ENCODE measurements around the gene RAP1GAP2.
"Not testable (repeated sequence)": the region's sequence is repeated elsewhere in the genome, so short reads cannot be mapped to it uniquely, and the experiment has no call there.

The RAP1GAP2 gene

DNA sequence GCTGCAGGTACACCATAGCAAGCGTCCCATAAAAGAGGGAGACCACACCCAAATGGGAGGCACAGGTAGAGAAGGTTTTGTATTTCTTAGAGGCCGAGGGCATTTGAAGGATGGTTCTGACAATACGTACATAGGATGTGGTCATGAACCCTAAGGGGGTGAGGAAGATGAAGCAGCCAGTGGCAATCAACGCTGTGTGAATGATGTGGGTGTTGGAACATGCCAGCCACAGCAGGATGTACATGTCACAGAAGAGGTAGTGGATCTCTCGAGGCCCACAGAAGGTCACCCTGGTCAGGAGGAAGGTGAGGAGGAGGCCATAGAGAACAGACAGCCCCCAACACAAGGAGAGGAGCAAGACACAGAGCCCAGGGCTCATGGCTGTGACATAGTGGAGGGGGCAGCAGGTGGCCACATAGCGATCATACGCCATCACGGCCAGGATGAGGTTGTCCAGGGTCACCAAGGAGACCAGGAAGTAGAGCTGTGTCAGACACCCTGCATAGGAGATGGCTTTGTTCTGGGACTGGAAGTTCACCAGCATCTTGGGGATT is 266.7 kb downstream of the RAP1GAP2 start:
- DNase-seq: not testable (repeated sequence)

DNA sequence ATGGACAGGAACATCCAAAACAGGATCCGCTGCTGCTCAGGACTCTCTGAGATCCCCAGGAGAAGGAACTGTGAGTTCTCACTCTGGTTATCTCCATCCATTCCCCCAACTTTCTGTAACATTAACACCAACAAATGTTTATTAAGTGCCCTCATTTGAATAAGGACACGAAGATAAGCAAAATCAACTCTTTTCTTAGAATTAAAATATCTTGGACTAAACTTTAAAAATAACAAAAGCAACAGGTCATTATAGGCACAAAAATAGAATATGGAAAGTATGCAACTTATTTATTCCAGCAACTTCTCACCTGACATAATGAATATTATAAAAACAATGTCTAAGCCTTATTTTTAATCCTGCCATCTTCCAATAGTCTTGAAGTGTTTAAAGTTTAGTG is 267.3 kb downstream of the RAP1GAP2 start, which contains the start of gene OR1D5:
Gene OR1D5 (minus strand): TSS at position 101 of the 400 bp plus-strand sequence. CDS start 0 bp downstream, at position 101.
- DNase-seq: not testable (repeated sequence)

DNA sequence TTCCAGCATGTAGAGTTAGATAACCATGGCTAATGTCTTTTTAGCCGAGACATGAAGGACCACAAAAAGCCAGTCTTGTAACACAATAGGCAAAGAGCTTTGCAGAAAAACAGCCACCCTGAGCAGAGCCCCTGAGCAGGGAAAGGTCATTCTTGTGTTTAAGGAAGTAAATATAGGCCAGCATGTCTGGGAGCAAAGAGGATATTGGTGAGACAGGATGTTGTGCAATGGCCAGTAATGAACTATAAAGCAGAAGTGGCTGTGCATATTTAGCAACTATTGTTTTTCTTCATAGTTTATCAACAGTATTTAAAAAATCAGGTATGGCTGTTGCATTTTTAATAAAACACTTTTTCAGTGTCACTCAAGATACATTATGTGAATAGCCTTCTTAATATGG is 269.0 kb downstream of the RAP1GAP2 start:
- DNase-seq: not testable (repeated sequence)

DNA sequence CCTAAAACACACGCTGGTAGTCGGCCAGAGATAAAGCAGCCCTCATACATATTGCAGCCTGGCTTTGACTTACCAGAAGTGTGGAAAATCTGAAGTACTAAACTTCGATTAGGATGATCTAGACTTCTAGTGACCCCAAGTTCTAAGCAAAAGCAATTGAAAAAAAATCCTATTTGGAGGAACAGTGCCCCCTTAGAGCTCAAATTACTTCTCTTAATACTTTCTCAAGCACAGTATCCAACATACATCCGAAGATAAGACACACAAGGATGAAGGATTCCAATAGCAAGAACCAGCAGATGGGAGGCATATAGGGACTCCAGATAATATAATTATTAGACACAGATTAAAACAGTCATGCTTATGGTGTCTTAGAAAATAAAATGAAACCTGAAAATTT is 277.6 kb downstream of the RAP1GAP2 start:
- DNase-seq: peak; percentile 3
